HFFc6 (cell line): ENCODE data around the gene ITGAE. TPM values are rescaled to one million over a fixed set of nuclear protein-coding genes. Genes with fewer than 3 reads are reported as not detected.

Experiments used
- DNase-seq: peaks from one replicate; pipeline ENCODE4 v3.0.0-alpha.2; 2018
- H3K27ac Mint-ChIP-seq: 2 replicates; pipeline ENCODE4 v1.8.0; 2020; ENCODE audit warnings: mild to moderate bottlenecking, mixed read lengths
- H3K27me3 Mint-ChIP-seq: 2 replicates; pipeline ENCODE4 v1.8.0; 2021; ENCODE audit warnings: mild to moderate bottlenecking, moderate library complexity, mixed read lengths; ENCODE audit not compliant: insufficient read depth
- H3K36me3 Mint-ChIP-seq: 2 replicates; pipeline ENCODE4 v1.8.0; 2021; ENCODE audit warnings: low read depth, mixed read lengths
- H3K4me1 Mint-ChIP-seq: 2 replicates; pipeline ENCODE4 v1.8.0; 2020; ENCODE audit warnings: low read depth, mixed read lengths
- H3K4me3 Mint-ChIP-seq: 2 replicates; pipeline ENCODE4 v1.8.0; 2020; ENCODE audit warnings: mild to moderate bottlenecking, moderate library complexity, mixed read lengths
- H3K9me3 Mint-ChIP-seq: 2 replicates; pipeline ENCODE4 v1.8.0; 2020; ENCODE audit warnings: mild to moderate bottlenecking, mixed read lengths
- CTCF ChIP-seq: fragments of 200-600 bp; sonication (generic); IDR thresholded peaks from 2 replicates; pipeline ENCODE4 v1.5.0; 2021; ENCODE audit warnings: antibody characterized with exemption, mild to moderate bottlenecking
- long read RNA-seq: library from polyadenylated mRNA; unstranded; transcript quantifications from one replicate; pipeline ENCODE4 v2.0.0, GENCODE V29; 2019
- total RNA-seq, 6 experiments: library from RNA; stranded (reverse); fragmentation: NEBNext Ultra II Directional; extraction: Animal tissue kit (Norgen Biotek cat#: 25700); gene quantifications; 2 replicates in 1 of 6; 3 replicates in 5 of 6; pipeline ENCODE4 v1.2.3, GENCODE V29; 2021

The ITGAE gene
- 10 to 100 TPM; 28.2 to 35.0 (median 30.8) TPM for total RNA-seq
- long read RNA-seq, transcript ITGAE-207 (4 exons, 672 nt), result major isoform, 49 of 53 reads
- long read RNA-seq, partial matches to known transcripts, result 0 of 53 reads
- long read RNA-seq, other reads (novel, unspliced or antisense), result 2 of 53 reads

DNA sequence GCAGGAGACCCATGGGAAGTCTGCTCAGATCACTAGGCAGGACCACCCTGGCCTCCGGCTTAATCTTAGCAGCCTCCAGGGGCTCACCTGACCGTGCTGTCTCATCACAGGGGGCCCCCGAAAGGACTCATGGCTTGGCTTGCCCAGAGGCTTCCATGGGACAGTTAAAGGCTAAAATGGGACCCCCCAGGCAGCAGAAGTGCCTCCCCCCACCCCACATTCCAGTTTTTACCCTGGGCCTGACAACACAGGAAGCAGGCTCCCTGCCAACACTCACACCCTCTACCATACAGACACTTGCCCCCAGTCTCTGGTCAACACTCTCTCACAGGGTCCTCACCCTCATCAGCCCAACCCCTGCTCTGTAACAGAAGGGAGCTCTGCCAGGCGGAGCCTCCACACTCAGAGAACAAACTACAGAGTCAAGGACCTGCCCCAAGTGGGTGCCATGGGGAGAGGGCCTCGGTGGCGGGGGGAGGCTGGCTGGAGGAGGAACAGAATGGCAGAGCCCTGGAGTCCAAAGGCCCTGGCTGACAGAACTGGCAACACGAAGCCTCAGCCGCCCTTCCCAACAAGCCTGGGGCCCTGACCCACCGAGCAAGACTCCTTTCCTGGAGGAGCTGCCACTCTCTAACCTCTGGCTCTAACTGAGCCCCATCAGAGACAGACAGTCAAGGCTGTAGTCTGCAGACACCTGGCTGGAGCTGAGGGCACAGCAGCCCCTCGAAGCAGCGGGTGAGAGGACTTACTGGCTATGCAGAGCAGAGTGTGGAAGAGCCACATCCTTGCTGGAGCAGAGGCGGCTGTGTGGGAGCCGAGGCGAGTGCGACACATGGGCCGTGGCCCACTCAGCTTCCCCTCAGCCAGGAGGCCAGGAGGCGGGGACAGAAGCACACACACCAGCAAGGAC is at the start of gene ITGAE:
TSS of gene ITGAE (minus strand) at position 827 of the 910 bp plus-strand sequence. CDS start at position 783, 44 bp downstream.
- Mint-ChIP-seq H3K4me3 (no peak within 1 kb of the TSS), H3K9me3 (no peaks in the 10 kb centered on the region), H3K36me3 (no peaks in the 10 kb centered on the region), H3K27ac (peak within 1 kb of the TSS; percentile 63; the same call in 1 of the 2 replicates), H3K27me3 (peaks cover 4% of the 10 kb centered on the region; the same call in 1 of the 2 replicates), H3K4me1 (peaks cover 69% of the 10 kb centered on the region)
- no peak for TF ChIP-seq CTCF
- no peak for DNase-seq

- Mint-ChIP-seq H3K27ac (no peak overlapping the region), H3K27me3 (peaks cover 9% of the 10 kb centered on the region), H3K4me1 (peaks cover 27% of the 10 kb centered on the region), H3K4me3 (no peak overlapping the region), H3K36me3 (peaks cover 8% of the 10 kb centered on the region), H3K9me3 (no peaks in the 10 kb centered on the region)
- DNase-seq, result no peak
- no peak for TF ChIP-seq CTCF
Measured at GRCh38 chr17:3848229-3848835, 47.3 kb upstream of the ITGAE start.

- no peak for DNase-seq
- no peak for TF ChIP-seq CTCF
- Mint-ChIP-seq H3K36me3 (peaks cover 8% of the 10 kb centered on the region), H3K4me3 (peak overlapping the region; percentile 26), H3K9me3 (no peaks in the 10 kb centered on the region), H3K4me1 (peaks cover 27% of the 10 kb centered on the region), H3K27me3 (peaks cover 9% of the 10 kb centered on the region), H3K27ac (peak overlapping the region; percentile 33; the same call in 1 of the 2 replicates)
Measured at GRCh38 chr17:3847165-3847670, 46.2 kb upstream of the ITGAE start.

DNA sequence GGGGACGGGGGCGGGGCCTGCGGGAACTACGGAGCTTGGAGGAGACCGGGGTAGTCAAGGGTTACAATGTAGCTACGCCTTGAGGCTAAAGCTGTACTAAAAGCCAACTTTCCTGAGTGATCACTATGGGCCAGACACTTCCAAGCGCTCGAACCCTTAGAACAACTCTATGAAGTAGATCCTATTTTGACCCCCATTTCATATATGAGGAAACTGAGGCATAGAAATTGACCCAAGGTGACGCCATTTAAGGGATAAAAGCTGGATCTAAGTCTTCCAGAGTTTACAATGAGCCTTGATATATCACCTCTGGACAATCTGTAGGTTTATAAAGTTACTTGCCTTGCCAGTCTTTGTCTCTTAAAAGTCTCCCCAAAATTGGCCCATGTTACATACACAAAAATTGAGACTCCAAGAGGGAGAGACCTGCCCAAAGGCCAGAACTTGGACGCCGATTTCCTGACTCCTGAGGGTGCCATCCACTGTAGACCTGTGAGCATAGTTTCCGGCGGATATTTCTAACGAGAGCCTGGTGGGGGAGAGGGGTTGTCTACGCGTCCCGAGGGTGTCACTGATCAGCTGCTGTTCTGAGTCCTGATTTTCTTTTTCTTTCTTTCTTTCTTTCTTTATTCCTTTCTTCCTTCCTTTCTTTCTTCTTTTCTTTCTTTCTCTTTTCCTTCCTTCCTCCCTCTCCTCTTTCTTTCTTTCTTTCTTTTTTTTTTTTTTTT is 45.6 kb upstream of the ITGAE start:
- peaks cover 9% of the 10 kb centered on the region; the same call in 1 of the 2 replicates for H3K27me3 Mint-ChIP-seq
- peaks cover 8% of the 10 kb centered on the region for H3K36me3 Mint-ChIP-seq
- DNase-seq, result no peak
- H3K4me3 Mint-ChIP-seq, result peak overlapping the region; percentile 99
- H3K27ac Mint-ChIP-seq, result peak overlapping the region; percentile 33; the same call in 1 of the 2 replicates
- no peaks in the 10 kb centered on the region for H3K9me3 Mint-ChIP-seq
- TF ChIP-seq CTCF, result peak; percentile 17; the same call in 1 of the 2 replicates
- H3K4me1 Mint-ChIP-seq, result peaks cover 27% of the 10 kb centered on the region
